Measurements from ENCODE around the gene ADAMTS6. TPM values are rescaled to one million over a fixed set of nuclear protein-coding genes. Genes with fewer than 3 reads are reported as not detected.

The ADAMTS6 gene
- total RNA-seq, 1 donor = 1.9 TPM

- DNase-seq (ENCODE audit: low read depth in 2 of 3, low spot score in 2 of 3) = no peak
These were observed 369.6 kb downstream of the ADAMTS6 start for GRCh38 chr5:65111961-65112658.

- no peak for DNase-seq (ENCODE audit: low read depth in 2 of 3, low spot score in 2 of 3)
These were observed 372.7 kb downstream of the ADAMTS6 start for GRCh38 chr5:65108786-65109743.

GRCh38 chr5:65105301-65105700, 376.4 kb downstream of the ADAMTS6 start:
- DNase-seq (ENCODE audit: low read depth in 2 of 3, low spot score in 2 of 3) = no peak

- no peak for DNase-seq (ENCODE audit: low read depth in 2 of 3, low spot score in 2 of 3)
These were observed 376.9 kb downstream of the ADAMTS6 start for GRCh38 chr5:65104831-65105230.

- no peak for DNase-seq (ENCODE audit: low read depth in 2 of 3, low spot score in 2 of 3)
These were observed 377.8 kb downstream of the ADAMTS6 start for GRCh38 chr5:65103756-65104440.

GRCh38 chr5:65102976-65103711, 378.6 kb downstream of the ADAMTS6 start:
- DNase-seq (ENCODE audit: low read depth in 2 of 3, low spot score in 2 of 3) = peak; percentile 36 to 87 (median 73)

GRCh38 chr5:65102371-65102975, 379.2 kb downstream of the ADAMTS6 start:
- peak in 2 of 3 donors; percentile 5 to 41 for DNase-seq (ENCODE audit: low read depth in 2 of 3, low spot score in 2 of 3)

GRCh38 chr5:65101632-65102100, 380.1 kb downstream of the ADAMTS6 start:
- no peak for DNase-seq (ENCODE audit: low read depth in 2 of 3, low spot score in 2 of 3)

GRCh38 chr5:65100911-65101631, 380.6 kb downstream of the ADAMTS6 start:
- DNase-seq (ENCODE audit: low read depth in 2 of 3, low spot score in 2 of 3) = peak in 2 of 3 donors; percentile 44 to 68

Small RNA genes lying within 50 kb of the gene (small RNA-seq; reads per million reads assigned to genes)
- gene RF00019 = not detected

Other genes starting within 250 kb of the ADAMTS6 start
- 3.5 TPM for gene CENPK, start 81.2 kb upstream of the ADAMTS6 start, total RNA-seq
- gene PPWD1, start 81.4 kb upstream of the ADAMTS6 start, total RNA-seq = 14.8 TPM
- gene TRIM23, start 142.4 kb upstream of the ADAMTS6 start, total RNA-seq = 10.2 TPM
- gene SHLD3, start 143.1 kb upstream of the ADAMTS6 start, total RNA-seq = 2.2 TPM
- gene TRAPPC13, start 143.1 kb upstream of the ADAMTS6 start, total RNA-seq = 5.1 TPM
- 2.7 TPM for gene SGTB, start 240.2 kb upstream of the ADAMTS6 start, total RNA-seq
- gene NLN, start 240.3 kb upstream of the ADAMTS6 start, total RNA-seq = 11.6 TPM

Measured in hematopoietic multipotent progenitor cell (in vitro differentiated cells).